ENCODE data around the gene UNG. TPM values are rescaled to one million over a fixed set of nuclear protein-coding genes. Genes with fewer than 3 reads are reported as not detected.

Gene UNG
- total and polyA plus RNA-seq, 9 of the 15 experiments (the other 6 are each of a cell fraction or from before 2014, with no cell fraction given) = 8.4 to 59.8 (median 41.0) TPM

- Histone ChIP-seq H3K79me2 (ENCODE audit: control insufficient read depth, insufficient read depth, low read length) (no peaks in the 10 kb centered on the region), H3K9me3 (replicated peaks; ENCODE audit: control insufficient read depth, insufficient read depth, low read depth, low read length) (no peaks in the 10 kb centered on the region), H2AFZ (ENCODE audit: low read depth, low read length) (peak overlapping the region; percentile 52; the same call in 1 of the 2 replicates), H3K9me1 (ENCODE audit: control insufficient read depth, insufficient read depth, low read length) (no peaks in the 10 kb centered on the region), H3K9ac (ENCODE audit: insufficient read depth in 1 of 2, low read depth in 2 of 2, low read length in 2 of 2) (no peak overlapping the region), H3K4me2 (ENCODE audit: insufficient read depth, low read length) (no peak overlapping the region), H4K20me1 (replicated peaks; ENCODE audit: control insufficient read depth, insufficient read depth, low read length) (no peaks in the 10 kb centered on the region), H3K4me3 (no peak overlapping the region), H3K36me3 (ENCODE audit: control insufficient read depth, insufficient read depth, low read length) (peaks cover 23% of the 10 kb centered on the region; the same call in 2 of the 3 replicates), H3K4me1 (replicated peaks in 1 of 2; ENCODE audit: control insufficient read depth in 2 of 2, insufficient read depth in 2 of 2, low read length in 2 of 2) (peaks cover 8 to 9% of the 10 kb centered on the region in 2 experiments), H3K27me3 (ENCODE audit: control insufficient read depth in 2 of 2, insufficient read depth in 2 of 2, low read length in 2 of 2) (no peaks in the 10 kb centered on the region), H3K27ac (ENCODE audit: extremely low read depth, low read depth, low read length) (no peak overlapping the region)
- in situ Hi-C loops (cut with MboI) = loop anchor here (10.0 kb wide), 1 partner anchor 272 kb away; no protein-coding TSS in a partner anchor
- ATAC-seq (no peak), DNase-seq (ENCODE audit: extremely low read depth in 1 of 4, low spot score in 3 of 4) (no peak), FAIRE-seq (no peak)
- TF ChIP-seq, protein P1, sequence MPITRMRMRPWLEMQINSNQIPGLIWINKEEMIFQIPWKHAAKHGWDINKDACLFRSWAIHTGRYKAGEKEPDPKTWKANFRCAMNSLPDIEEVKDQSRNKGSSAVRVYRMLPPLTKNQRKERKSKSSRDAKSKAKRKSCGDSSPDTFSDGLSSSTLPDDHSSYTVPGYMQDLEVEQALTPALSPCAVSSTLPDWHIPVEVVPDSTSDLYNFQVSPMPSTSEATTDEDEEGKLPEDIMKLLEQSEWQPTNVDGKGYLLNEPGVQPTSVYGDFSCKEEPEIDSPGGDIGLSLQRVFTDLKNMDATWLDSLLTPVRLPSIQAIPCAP (CRISPR knock-in tag; IDR thresholded peaks at IDR 0.05; ENCODE audit: borderline replicate concordance) = no peak
- TF ChIP-seq HDAC1 (IDR thresholded peaks at IDR 0.05) (no peak), SOX6 (IDR thresholded peaks at IDR 0.05) (no peak), BCL6 (CRISPR knock-in tag; IDR thresholded peaks at IDR 0.05) (no peak)
- TF ChIP-seq, protein P2, sequence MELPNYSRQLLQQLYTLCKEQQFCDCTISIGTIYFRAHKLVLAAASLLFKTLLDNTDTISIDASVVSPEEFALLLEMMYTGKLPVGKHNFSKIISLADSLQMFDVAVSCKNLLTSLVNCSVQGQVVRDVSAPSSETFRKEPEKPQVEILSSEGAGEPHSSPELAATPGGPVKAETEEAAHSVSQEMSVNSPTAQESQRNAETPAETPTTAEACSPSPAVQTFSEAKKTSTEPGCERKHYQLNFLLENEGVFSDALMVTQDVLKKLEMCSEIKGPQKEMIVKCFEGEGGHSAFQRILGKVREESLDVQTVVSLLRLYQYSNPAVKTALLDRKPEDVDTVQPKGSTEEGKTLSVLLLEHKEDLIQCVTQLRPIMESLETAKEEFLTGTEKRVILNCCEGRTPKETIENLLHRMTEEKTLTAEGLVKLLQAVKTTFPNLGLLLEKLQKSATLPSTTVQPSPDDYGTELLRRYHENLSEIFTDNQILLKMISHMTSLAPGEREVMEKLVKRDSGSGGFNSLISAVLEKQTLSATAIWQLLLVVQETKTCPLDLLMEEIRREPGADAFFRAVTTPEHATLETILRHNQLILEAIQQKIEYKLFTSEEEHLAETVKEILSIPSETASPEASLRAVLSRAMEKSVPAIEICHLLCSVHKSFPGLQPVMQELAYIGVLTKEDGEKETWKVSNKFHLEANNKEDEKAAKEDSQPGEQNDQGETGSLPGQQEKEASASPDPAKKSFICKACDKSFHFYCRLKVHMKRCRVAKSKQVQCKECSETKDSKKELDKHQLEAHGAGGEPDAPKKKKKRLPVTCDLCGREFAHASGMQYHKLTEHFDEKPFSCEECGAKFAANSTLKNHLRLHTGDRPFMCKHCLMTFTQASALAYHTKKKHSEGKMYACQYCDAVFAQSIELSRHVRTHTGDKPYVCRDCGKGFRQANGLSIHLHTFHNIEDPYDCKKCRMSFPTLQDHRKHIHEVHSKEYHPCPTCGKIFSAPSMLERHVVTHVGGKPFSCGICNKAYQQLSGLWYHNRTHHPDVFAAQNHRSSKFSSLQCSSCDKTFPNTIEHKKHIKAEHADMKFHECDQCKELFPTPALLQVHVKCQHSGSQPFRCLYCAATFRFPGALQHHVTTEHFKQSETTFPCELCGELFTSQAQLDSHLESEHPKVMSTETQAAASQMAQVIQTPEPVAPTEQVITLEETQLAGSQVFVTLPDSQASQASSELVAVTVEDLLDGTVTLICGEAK (IDR thresholded peaks at IDR 0.05) = peak; percentile 91
- TF ChIP-seq, protein P2 (CRISPR knock-in tag; IDR thresholded peaks at IDR 0.05) = peak; percentile 81
- no TSS peak for BruUV-seq (replicated peaks)
- 72% methylated on average over 11 of the region's 11 CpGs for WGBS (ENCODE audit: insufficient coverage, low coverage, missing lambda C conversion rate)
- intact Hi-C loops (cut with micrococcal nuclease) = loop anchor here (5.0 kb wide), 1 partner anchor 274 kb away; no protein-coding TSS in a partner anchor
- ChIA-PET CTCF (ENCODE audit: low intra/inter-chr PET ratio) (no interaction called here), POLR2A (no interaction called here)
Observed at GRCh38 chr12:109112720-109113465, 15.5 kb downstream of the UNG start.

All from K562 (cell line).